Measurements from ENCODE around the gene PGA4. TPM values are rescaled to one million over a fixed set of nuclear protein-coding genes. Genes with fewer than 3 reads are reported as not detected.
"Not testable (repeated sequence)": the region's sequence is repeated elsewhere in the genome, so short reads cannot be mapped to it uniquely, and the experiment has no call there.

PGA4 gene
- total and polyA plus RNA-seq, 9 of the 15 experiments (the other 6 are each of a cell fraction or from before 2014, with no cell fraction given), result not detected

- FAIRE-seq; H4K20me1 ChIP-seq (replicated peaks; ENCODE audit: control insufficient read depth, insufficient read depth, low read length); H3K9me1 ChIP-seq (ENCODE audit: control insufficient read depth, insufficient read depth, low read length); CTCF ChIA-PET (ENCODE audit: low intra/inter-chr PET ratio); H3K36me3 ChIP-seq (ENCODE audit: control insufficient read depth, insufficient read depth, low read length); POLR2A ChIA-PET; H3K79me2 ChIP-seq (ENCODE audit: control insufficient read depth, insufficient read depth, low read length); H3K27ac ChIP-seq (ENCODE audit: extremely low read depth, low read depth, low read length); H3K9ac ChIP-seq (ENCODE audit: insufficient read depth in 1 of 2, low read depth in 2 of 2, low read length in 2 of 2); DNase-seq (ENCODE audit: extremely low read depth in 1 of 4, low spot score in 3 of 4); intact Hi-C loops (cut with micrococcal nuclease); H2AFZ ChIP-seq (ENCODE audit: low read depth, low read length); H3K9me3 ChIP-seq (replicated peaks; ENCODE audit: control insufficient read depth, insufficient read depth, low read depth, low read length); H3K4me2 ChIP-seq (ENCODE audit: insufficient read depth, low read length); H3K4me3 ChIP-seq; BruUV-seq (replicated peaks); in situ Hi-C loops (cut with MboI); H3K4me1 ChIP-seq (replicated peaks in 1 of 2; ENCODE audit: control insufficient read depth in 2 of 2, insufficient read depth in 2 of 2, low read length in 2 of 2); ATAC-seq: not testable (repeated sequence)
- no CpG with 5 or more reads among the region's 10 CpGs for WGBS (ENCODE audit: insufficient coverage, low coverage, missing lambda C conversion rate)
- peaks cover 12 to 24% of the 10 kb centered on the region in 2 experiments for H3K27me3 ChIP-seq (ENCODE audit: control insufficient read depth in 2 of 2, insufficient read depth in 2 of 2, low read length in 2 of 2)
These were observed 23.3 kb downstream of the PGA4 start for GRCh38 chr11:61245284-61245964.

GRCh38 chr11:61248071-61248470, 25.9 kb downstream of the PGA4 start:
- H3K4me1 ChIP-seq (replicated peaks in 1 of 2; ENCODE audit: control insufficient read depth in 2 of 2, insufficient read depth in 2 of 2, low read length in 2 of 2); in situ Hi-C loops (cut with MboI); H3K4me2 ChIP-seq (ENCODE audit: insufficient read depth, low read length); ATAC-seq; H4K20me1 ChIP-seq (replicated peaks; ENCODE audit: control insufficient read depth, insufficient read depth, low read length); H3K4me3 ChIP-seq; intact Hi-C loops (cut with micrococcal nuclease); BruUV-seq (replicated peaks); H2AFZ ChIP-seq (ENCODE audit: low read depth, low read length); H3K9me3 ChIP-seq (replicated peaks; ENCODE audit: control insufficient read depth, insufficient read depth, low read depth, low read length); H3K27ac ChIP-seq (ENCODE audit: extremely low read depth, low read depth, low read length); POLR2A ChIA-PET; H3K79me2 ChIP-seq (ENCODE audit: control insufficient read depth, insufficient read depth, low read length); H3K36me3 ChIP-seq (ENCODE audit: control insufficient read depth, insufficient read depth, low read length); FAIRE-seq; CTCF ChIA-PET (ENCODE audit: low intra/inter-chr PET ratio); H3K9ac ChIP-seq (ENCODE audit: insufficient read depth in 1 of 2, low read depth in 2 of 2, low read length in 2 of 2); H3K9me1 ChIP-seq (ENCODE audit: control insufficient read depth, insufficient read depth, low read length): not testable (repeated sequence)
- WGBS (ENCODE audit: insufficient coverage, low coverage, missing lambda C conversion rate), result 0% methylated on average over 9 of the region's 9 CpGs
- peaks cover 12 to 36% of the 10 kb centered on the region in 2 experiments for H3K27me3 ChIP-seq (ENCODE audit: control insufficient read depth in 2 of 2, insufficient read depth in 2 of 2, low read length in 2 of 2)
- peak in 1 of 4 experiments; percentile 4 for DNase-seq (ENCODE audit: extremely low read depth in 1 of 4, low spot score in 3 of 4)
- TF ChIP-seq RFX1 (IDR thresholded peaks at IDR 0.05), result peak; percentile 57

GRCh38 chr11:61249201-61249600, 27.1 kb downstream of the PGA4 start:
- H3K4me1 ChIP-seq (replicated peaks in 1 of 2; ENCODE audit: control insufficient read depth in 2 of 2, insufficient read depth in 2 of 2, low read length in 2 of 2); H3K9ac ChIP-seq (ENCODE audit: insufficient read depth in 1 of 2, low read depth in 2 of 2, low read length in 2 of 2); ATAC-seq; H3K9me1 ChIP-seq (ENCODE audit: control insufficient read depth, insufficient read depth, low read length); H3K4me3 ChIP-seq; intact Hi-C loops (cut with micrococcal nuclease); FAIRE-seq; H3K27ac ChIP-seq (ENCODE audit: extremely low read depth, low read depth, low read length); H4K20me1 ChIP-seq (replicated peaks; ENCODE audit: control insufficient read depth, insufficient read depth, low read length); H3K4me2 ChIP-seq (ENCODE audit: insufficient read depth, low read length); H2AFZ ChIP-seq (ENCODE audit: low read depth, low read length); H3K9me3 ChIP-seq (replicated peaks; ENCODE audit: control insufficient read depth, insufficient read depth, low read depth, low read length); CTCF ChIA-PET (ENCODE audit: low intra/inter-chr PET ratio); BruUV-seq (replicated peaks); DNase-seq (ENCODE audit: extremely low read depth in 1 of 4, low spot score in 3 of 4); H3K79me2 ChIP-seq (ENCODE audit: control insufficient read depth, insufficient read depth, low read length); H3K36me3 ChIP-seq (ENCODE audit: control insufficient read depth, insufficient read depth, low read length); in situ Hi-C loops (cut with MboI): not testable (repeated sequence)
- peaks cover 12 to 36% of the 10 kb centered on the region in 2 experiments for H3K27me3 ChIP-seq (ENCODE audit: control insufficient read depth in 2 of 2, insufficient read depth in 2 of 2, low read length in 2 of 2)
- under 1% methylated on average over 7 of the region's 8 CpGs for WGBS (ENCODE audit: insufficient coverage, low coverage, missing lambda C conversion rate)
- POLR2A ChIA-PET, result interaction anchor here (0.6 kb wide), 1 partner anchor 64 kb away, joined by 3 read pairs; no protein-coding TSS in a partner anchor

Measured in K562 (cell line).